H9 (cell line): ENCODE results near the gene CD8A. TPM values are rescaled to one million over a fixed set of nuclear protein-coding genes. Genes with fewer than 3 reads are reported as not detected.

ENCODE experiments used
- DNase-seq: peaks from one replicate; pipeline ENCODE4 v3.0.0-alpha.2; 2017
- H2AFZ ChIP-seq: one replicate; pipeline ENCODE4 v1.6.1; 2013; ENCODE audit warnings: mild to moderate bottlenecking, low read length, control low read depth, moderate library complexity
- H2AK5ac ChIP-seq: 2 replicates; pipeline ENCODE4 v1.6.1; 2013; ENCODE audit warnings: low read length, control low read depth, mixed read lengths; ENCODE audit not compliant: insufficient read length
- H2BK120ac ChIP-seq: one replicate; pipeline ENCODE4 v1.6.1; 2013; ENCODE audit warnings: low read depth, mild to moderate bottlenecking, low read length, control low read depth, inconsistent platforms; ENCODE audit not compliant: poor library complexity, severe bottlenecking
- H2BK12ac ChIP-seq: 2 replicates; pipeline ENCODE4 v1.6.1; 2013; ENCODE audit warnings: low read length, control low read depth, mixed read lengths, low read depth; ENCODE audit not compliant: insufficient read length
- H2BK15ac ChIP-seq: 2 replicates; pipeline ENCODE4 v1.6.1; 2013; ENCODE audit warnings: low read depth, low read length, control low read depth
- H2BK20ac ChIP-seq: one replicate; pipeline ENCODE4 v1.6.1; 2013; ENCODE audit warnings: low read depth, mild to moderate bottlenecking, low read length, control low read depth, inconsistent platforms; ENCODE audit not compliant: poor library complexity, severe bottlenecking
- H2BK5ac ChIP-seq: 2 replicates; pipeline ENCODE4 v1.6.1; 2013; ENCODE audit warnings: low read length, control low read depth, mixed read lengths; ENCODE audit not compliant: insufficient read length
- H3K14ac ChIP-seq: 2 replicates; pipeline ENCODE4 v1.6.1; 2013; ENCODE audit warnings: low read length, control low read depth; ENCODE audit not compliant: insufficient read depth
- H3K18ac ChIP-seq: 2 replicates; pipeline ENCODE4 v1.6.1; 2013; ENCODE audit warnings: low read depth, mild to moderate bottlenecking, mixed read lengths, low read length, control low read depth; ENCODE audit not compliant: insufficient read length
- H3K23ac ChIP-seq: 2 replicates; pipeline ENCODE4 v1.6.1; 2013; ENCODE audit warnings: low read length, control low read depth, mixed read lengths, low read depth; ENCODE audit not compliant: insufficient read length
- H3K23me2 ChIP-seq: 2 replicates; pipeline ENCODE4 v1.6.1; 2013; ENCODE audit warnings: low read depth, mild to moderate bottlenecking, mixed read lengths, low read length, control low read depth; ENCODE audit not compliant: insufficient read length, poor library complexity, severe bottlenecking
- H3K27ac ChIP-seq: 2 replicates; pipeline ENCODE4 v1.5.1; 2013; ENCODE audit warnings: low read length, control low read depth, mixed read lengths, low read depth; ENCODE audit not compliant: insufficient read length
- H3K27me3 ChIP-seq: 2 replicates; pipeline ENCODE4 v1.6.1; 2013; ENCODE audit warnings: low read length, control low read depth, inconsistent platforms; ENCODE audit not compliant: insufficient read depth
- H3K4ac ChIP-seq: 2 replicates; pipeline ENCODE4 v1.6.1; 2013; ENCODE audit warnings: low read depth, mild to moderate bottlenecking, control low read depth, inconsistent platforms, low read length, moderate library complexity
- H3K4me1 ChIP-seq: 2 replicates; pipeline ENCODE4 v1.6.1; 2013; ENCODE audit warnings: low read length, control low read depth, inconsistent platforms; ENCODE audit not compliant: insufficient read depth
- H3K4me2 ChIP-seq: 2 replicates; pipeline ENCODE4 v1.6.1; 2013; ENCODE audit warnings: low read length, control low read depth, mixed read lengths; ENCODE audit not compliant: insufficient read length, insufficient read depth
- H3K56ac ChIP-seq: 2 replicates; pipeline ENCODE4 v1.6.1; 2013; ENCODE audit warnings: low read depth, mild to moderate bottlenecking, mixed read lengths, low read length, control low read depth; ENCODE audit not compliant: insufficient read length
- H3K79me1 ChIP-seq: 2 replicates; pipeline ENCODE4 v1.6.1; 2013; ENCODE audit warnings: low read depth, mild to moderate bottlenecking, moderate library complexity, low read length, control low read depth, inconsistent platforms; ENCODE audit not compliant: insufficient read depth, poor library complexity, severe bottlenecking
- H3K79me2 ChIP-seq: 2 replicates; pipeline ENCODE4 v1.6.1; 2013; ENCODE audit warnings: low read length, control low read depth, inconsistent platforms; ENCODE audit not compliant: insufficient read depth
- H3K9ac ChIP-seq: 2 replicates; pipeline ENCODE4 v1.6.1; 2013; ENCODE audit warnings: low read length, control low read depth, mixed read lengths; ENCODE audit not compliant: insufficient read length; ENCODE audit errors: extremely low read depth
- H3K9me3 ChIP-seq: one replicate; pipeline ENCODE4 v1.6.1; 2013; ENCODE audit warnings: low read depth, low read length, inconsistent platforms; ENCODE audit not compliant: control insufficient read depth
- H3T11ph ChIP-seq: one replicate; pipeline ENCODE4 v1.6.1; 2013; ENCODE audit warnings: mild to moderate bottlenecking, low read length, control low read depth, inconsistent platforms
- H4K20me1 ChIP-seq: one replicate; pipeline ENCODE4 v1.6.1; 2013; ENCODE audit not compliant: control insufficient read depth, insufficient read length, insufficient read depth
- H4K5ac ChIP-seq: 2 replicates; pipeline ENCODE4 v1.6.1; 2013; ENCODE audit warnings: low read depth, mild to moderate bottlenecking, mixed read lengths, low read length, control low read depth; ENCODE audit not compliant: insufficient read length
- H4K8ac ChIP-seq: replicated peaks from 2 replicates; pipeline ENCODE4 v1.6.1; 2013; ENCODE audit warnings: low read length, control low read depth, mixed read lengths, low read depth; ENCODE audit not compliant: insufficient read length
- H4K91ac ChIP-seq: 2 replicates; pipeline ENCODE4 v1.6.1; 2013; ENCODE audit warnings: low read depth, mild to moderate bottlenecking, moderate library complexity, mixed read lengths, low read length, control low read depth; ENCODE audit not compliant: insufficient read length
- H3K27ac Mint-ChIP-seq, 3 experiments: 2 replicates in 2 of 3; 3 replicates in 1 of 3; pipeline ENCODE4 v1.8.0; 2020 to 2021; ENCODE audit warnings: mixed read lengths in 3 of 3, mild to moderate bottlenecking in 1 of 3, moderate library complexity in 1 of 3
- H3K27me3 Mint-ChIP-seq: 2 replicates; pipeline ENCODE4 v1.8.0; 2021; ENCODE audit warnings: low read depth, mild to moderate bottlenecking, moderate library complexity, mixed read lengths
- H3K36me3 Mint-ChIP-seq, 3 experiments: 2 replicates in 2 of 3; 3 replicates in 1 of 3; pipeline ENCODE4 v1.8.0; 2020 to 2021; ENCODE audit warnings: low read depth in 3 of 3, mixed read lengths in 3 of 3; ENCODE audit not compliant: insufficient read depth in 1 of 3
- H3K4me1 Mint-ChIP-seq, 2 experiments: 2 replicates each; pipeline ENCODE4 v1.8.0; 2020; ENCODE audit warnings: mixed read lengths in 2 of 2
- H3K4me3 Mint-ChIP-seq, 2 experiments: 2 replicates in 1 of 2; 3 replicates in 1 of 2; pipeline ENCODE4 v1.8.0; 2020 to 2021; ENCODE audit warnings: mild to moderate bottlenecking in 2 of 2, mixed read lengths in 2 of 2, moderate library complexity in 1 of 2
- H3K9me3 Mint-ChIP-seq, 2 experiments: 2 replicates in 1 of 2; 3 replicates in 1 of 2; pipeline ENCODE4 v1.8.0; 2020; ENCODE audit warnings: mild to moderate bottlenecking in 2 of 2, mixed read lengths in 2 of 2, moderate library complexity in 1 of 2
- CTCF ChIP-seq: fragments of 200-600 bp; sonication (generic); conservative IDR thresholded peaks from 3 replicates; pipeline ENCODE4 v1.8.0; 2021; ENCODE audit warnings: antibody characterized with exemption, mild to moderate bottlenecking
- WGBS: extraction: QIAGEN DNeasy Blood & Tissue Kit; methylation state at CpG from one replicate; pipeline ENCODE4 v1.1.7; 2013; ENCODE audit warnings: missing lambda C conversion rate, low lambda C conversion rate, mixed read lengths; ENCODE audit not compliant: insufficient read length; ENCODE audit errors: extremely low coverage; 5-methylcytosine and 5-hydroxymethylcytosine counted together
- total RNA-seq: library from RNA; stranded (reverse); gene quantifications from 2 replicates; pipeline ENCODE4 v1.2.1, GENCODE V29; 2021

The CD8A gene
- total RNA-seq, 1 experiment from 2014 or later = not detected

- Histone ChIP-seq H2AFZ (no peak overlapping the region), H4K91ac (no peak overlapping the region), H3K18ac (no peak overlapping the region), H2BK5ac (no peak overlapping the region), H2BK120ac (no peak overlapping the region), H4K20me1 (no peaks in the 10 kb centered on the region), H3K9ac (no peak overlapping the region), H3K23me2 (no peaks in the 10 kb centered on the region), H2BK12ac (no peak overlapping the region), H3K14ac (no peak overlapping the region), H2BK20ac (no peak overlapping the region), H3K79me2 (no peaks in the 10 kb centered on the region), H2BK15ac (no peak overlapping the region), H3K4me1 (no peaks in the 10 kb centered on the region), H3T11ph (no peak overlapping the region), H3K79me1 (peaks cover 4% of the 10 kb centered on the region), H3K27ac (no peak overlapping the region), H3K23ac (no peak overlapping the region), H3K4me2 (no peak overlapping the region), H4K8ac (no peak overlapping the region), H3K27me3 (no peaks in the 10 kb centered on the region), H2AK5ac (no peak overlapping the region), H3K4ac (no peak overlapping the region), H3K56ac (no peak overlapping the region), H4K5ac (no peak overlapping the region), H3K9me3 (no peaks in the 10 kb centered on the region)
- Mint-ChIP-seq H3K27ac (no peak overlapping the region; a peak in 1 of 7 replicates), H3K9me3 (no peaks in the 10 kb centered on the region), H3K4me3 (no peak overlapping the region), H3K27me3 (no peaks in the 10 kb centered on the region), H3K4me1 (peaks cover 5 to 7% of the 10 kb centered on the region in 2 experiments), H3K36me3 (peaks cover 8 to 25% (median 16%) of the 10 kb centered on the region in 3 experiments; a peak in 6 of 7 replicates)
- TF ChIP-seq CTCF = no peak
- no peak for DNase-seq
- no CpG with 5 or more reads among the region's 4 CpGs for WGBS
Observed at GRCh38 chr2:86760371-86760770, 30.3 kb downstream of the CD8A start.
